NCI-H748 (cell line): Measurements from ENCODE around the gene ZNF578.
"Not testable (repeated sequence)": the region's sequence is repeated elsewhere in the genome, so short reads cannot be mapped to it uniquely, and the experiment has no call there.

Experiments
- DNase-seq: peaks from one replicate; lab custom pipeline; 2025; ENCODE audit not compliant: unreplicated experiment; lab: John Stamatoyannopoulos, UW

ZNF578 gene

DNA sequence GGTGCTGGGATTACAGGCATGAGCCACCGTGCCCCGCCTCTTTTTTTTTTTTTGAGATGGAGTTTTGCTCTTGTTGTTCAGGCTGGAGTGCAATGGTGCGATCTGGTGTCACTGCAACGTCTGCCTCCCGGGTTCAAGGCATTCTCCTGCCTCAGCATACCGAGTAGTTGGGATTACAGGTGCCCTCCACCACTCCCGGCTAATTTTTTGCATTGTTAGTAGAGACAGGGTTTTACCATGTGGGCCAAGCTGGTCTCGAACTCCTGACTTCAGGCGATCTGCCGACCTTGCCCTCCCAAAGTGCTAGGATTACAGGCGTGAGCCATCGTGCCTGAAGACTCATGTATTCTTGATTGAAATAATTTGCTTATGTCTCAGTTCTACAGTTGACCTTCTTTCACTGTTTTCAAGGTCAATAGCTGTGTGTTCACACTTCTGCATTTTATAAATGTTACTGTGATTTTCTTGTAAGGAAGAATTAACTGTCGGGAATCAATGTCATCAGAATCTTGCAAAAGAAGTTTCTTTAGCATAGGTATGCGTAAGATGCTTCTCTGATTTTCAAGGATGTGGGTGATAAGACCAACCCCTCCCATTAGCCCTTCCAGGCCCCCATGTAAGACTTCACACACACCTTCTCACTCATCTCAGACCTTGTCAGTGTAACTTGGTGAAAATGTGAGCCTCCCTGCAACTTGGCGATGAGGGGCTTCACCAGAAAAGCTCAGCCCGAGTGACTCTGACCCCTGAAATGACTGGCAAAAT, 104.1 kb downstream of the ZNF578 start:
- DNase-seq: no peak

DNA sequence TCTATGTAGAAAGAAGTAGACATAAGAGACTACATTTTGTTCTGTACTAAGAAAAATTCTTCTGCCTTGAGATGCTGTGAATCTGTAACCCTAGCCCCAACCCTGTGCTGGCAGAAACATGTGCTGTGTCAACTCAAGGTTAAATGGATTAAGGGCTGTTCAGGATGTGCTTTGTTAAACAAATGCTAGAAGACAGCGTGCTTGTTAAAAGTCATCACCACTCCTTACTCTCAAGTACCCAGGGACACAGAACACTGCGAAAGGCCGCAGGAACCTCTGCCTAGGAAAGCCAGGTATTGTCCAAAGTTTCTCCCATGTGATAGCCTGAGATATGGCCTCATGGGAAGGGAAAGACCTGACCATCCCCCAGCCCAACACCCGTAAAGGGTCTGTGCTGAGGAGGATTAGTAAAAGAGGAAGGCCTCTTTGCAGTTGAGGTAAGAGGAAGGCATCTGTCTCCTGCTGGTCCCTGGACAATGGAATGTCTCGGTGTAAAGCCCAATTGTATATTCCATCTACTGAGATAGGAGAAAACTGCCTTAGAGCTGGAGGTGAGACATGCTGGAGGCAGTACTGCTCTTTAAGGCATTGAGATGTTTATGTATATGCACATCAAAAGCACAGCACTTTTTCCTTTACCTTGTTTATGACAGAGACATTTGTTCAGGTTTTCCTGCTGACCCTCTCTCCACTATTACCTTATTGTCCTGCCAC, 105.5 kb downstream of the ZNF578 start:
- DNase-seq: not testable (repeated sequence)

DNA sequence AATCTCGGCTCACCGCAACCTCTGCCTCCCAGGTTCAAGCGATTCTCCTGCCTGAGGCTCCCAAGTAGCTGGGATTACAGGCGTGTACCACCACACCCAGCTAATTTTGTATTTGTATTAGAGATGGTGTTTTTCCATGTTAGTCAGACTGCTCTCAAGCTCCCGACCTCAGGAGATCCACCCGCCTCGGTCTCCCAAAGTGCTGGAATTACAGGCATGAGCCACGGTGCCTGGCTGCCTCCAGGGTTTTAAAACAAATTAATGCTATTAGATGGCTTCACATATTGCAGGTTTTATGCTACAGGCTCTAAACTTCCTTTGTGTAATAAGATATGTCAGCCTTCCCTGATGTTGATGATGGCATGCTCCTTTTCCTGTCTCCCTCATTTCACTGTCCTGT, 108.3 kb downstream of the ZNF578 start:
- DNase-seq: not testable (repeated sequence)
